T-helper 17 cell (primary cell): ENCODE data around the gene TPRG1. TPM values are rescaled to one million over a fixed set of nuclear protein-coding genes. Genes with fewer than 3 reads are reported as not detected.

Source experiments
- ATAC-seq: fragments of 150-1000 bp; cut with Tn5 transposase; 2 replicates; pipeline ENCODE4 v1.10.0; 2021; ENCODE audit warnings: mild to moderate bottlenecking, moderate library complexity
- DNase-seq, 3 donors: peaks; one replicate each; pipeline versions ENCODE4 v3.0.0 to v3.0.0-alpha.2; 2020 to 2021
- H3K9me3 ChIP-seq: one replicate; pipeline ENCODE4 v1.7.0; 2013; ENCODE audit warnings: low read length, mild to moderate bottlenecking; ENCODE audit not compliant: control insufficient read depth, poor library complexity, severe bottlenecking
- H3K27ac Mint-ChIP-seq: one replicate; pipeline ENCODE4 v1.8.0; 2022; ENCODE audit warnings: mild to moderate bottlenecking, moderate library complexity, mixed read lengths
- H3K27me3 Mint-ChIP-seq: one replicate; pipeline ENCODE4 v1.8.0; 2022; ENCODE audit warnings: mixed read lengths
- H3K36me3 Mint-ChIP-seq: one replicate; pipeline ENCODE4 v1.8.0; 2022; ENCODE audit warnings: low read depth, mixed read lengths
- H3K4me1 Mint-ChIP-seq: one replicate; pipeline ENCODE4 v1.8.0; 2022; ENCODE audit warnings: mild to moderate bottlenecking, mixed read lengths
- H3K4me3 Mint-ChIP-seq: one replicate; pipeline ENCODE4 v1.8.0; 2022; ENCODE audit warnings: mild to moderate bottlenecking, moderate library complexity, mixed read lengths
- total RNA-seq, 4 donors: library from RNA in 2 of 4; stranded (reverse) in 2 of 4; gene quantifications; one replicate each; pipeline ENCODE4 v1.2.3 and lab custom pipeline; 2022 to 2026

TPRG1 gene
- total RNA-seq, 2 donors from 2014 or later: 1.6 to 3.1 TPM

GRCh38 chr3:189282189-189282588 is 110.4 kb downstream of the TPRG1 start:
- DNase-seq (no peak), ATAC-seq (no peak)
- Mint-ChIP-seq H3K27me3 (no peaks in the 10 kb centered on the region), H3K36me3 (no peaks in the 10 kb centered on the region), H3K4me1 (peaks cover 21% of the 10 kb centered on the region), H3K4me3 (no peak overlapping the region), H3K27ac (peak overlapping the region; percentile 12)
- no peaks in the 10 kb centered on the region for H3K9me3 ChIP-seq

- peak overlapping the region; percentile 12 for H3K27ac Mint-ChIP-seq
- no peaks in the 10 kb centered on the region for H3K27me3 Mint-ChIP-seq
- peaks cover 21% of the 10 kb centered on the region for H3K4me1 Mint-ChIP-seq
- H3K9me3 ChIP-seq: no peaks in the 10 kb centered on the region
- DNase-seq: no peak
- no peak for ATAC-seq
- no peaks in the 10 kb centered on the region for H3K36me3 Mint-ChIP-seq
- no peak overlapping the region for H3K4me3 Mint-ChIP-seq
Observed at GRCh38 chr3:189282741-189283140, 111.0 kb downstream of the TPRG1 start.

- peaks cover 31% of the 10 kb centered on the region for H3K4me1 Mint-ChIP-seq
- peak overlapping the region; percentile 22 for H3K27ac Mint-ChIP-seq
- H3K9me3 ChIP-seq: no peaks in the 10 kb centered on the region
- peaks cover 3% of the 10 kb centered on the region for H3K36me3 Mint-ChIP-seq
- peaks cover 4% of the 10 kb centered on the region for H3K27me3 Mint-ChIP-seq
- no peak overlapping the region for H3K4me3 Mint-ChIP-seq
- DNase-seq (no peak), ATAC-seq (no peak)
Observed at GRCh38 chr3:189286188-189286587, 114.4 kb downstream of the TPRG1 start.

- DNase-seq: no peak
- H3K27ac Mint-ChIP-seq: no peak overlapping the region
- peaks cover 4% of the 10 kb centered on the region for H3K27me3 Mint-ChIP-seq
- H3K4me1 Mint-ChIP-seq: peaks cover 31% of the 10 kb centered on the region
- no peak overlapping the region for H3K4me3 Mint-ChIP-seq
- ATAC-seq: no peak
- peaks cover 3% of the 10 kb centered on the region for H3K36me3 Mint-ChIP-seq
- H3K9me3 ChIP-seq: no peaks in the 10 kb centered on the region
Observed at GRCh38 chr3:189286916-189287315, 115.1 kb downstream of the TPRG1 start.

GRCh38 chr3:189288348-189289235 is 116.8 kb downstream of the TPRG1 start:
- Mint-ChIP-seq H3K27ac (peak overlapping the region; percentile 22), H3K4me3 (no peak overlapping the region), H3K36me3 (peaks cover 3% of the 10 kb centered on the region), H3K27me3 (peaks cover 6% of the 10 kb centered on the region), H3K4me1 (peaks cover 32% of the 10 kb centered on the region)
- DNase-seq (no peak), ATAC-seq (no peak)
- H3K9me3 ChIP-seq: no peaks in the 10 kb centered on the region

GRCh38 chr3:189289251-189289650 is 117.5 kb downstream of the TPRG1 start:
- peak overlapping the region; percentile 22 for H3K27ac Mint-ChIP-seq
- H3K4me3 Mint-ChIP-seq: no peak overlapping the region
- ATAC-seq: no peak
- H3K4me1 Mint-ChIP-seq: peaks cover 35% of the 10 kb centered on the region
- DNase-seq: no peak
- no peaks in the 10 kb centered on the region for H3K9me3 ChIP-seq
- peaks cover 3% of the 10 kb centered on the region for H3K36me3 Mint-ChIP-seq
- H3K27me3 Mint-ChIP-seq: peaks cover 9% of the 10 kb centered on the region

- peaks cover 9% of the 10 kb centered on the region for H3K27me3 Mint-ChIP-seq
- ATAC-seq (no peak), DNase-seq (no peak)
- no peaks in the 10 kb centered on the region for H3K9me3 ChIP-seq
- no peak overlapping the region for H3K27ac Mint-ChIP-seq
- H3K4me3 Mint-ChIP-seq: no peak overlapping the region
- H3K36me3 Mint-ChIP-seq: peaks cover 3% of the 10 kb centered on the region
- peaks cover 18% of the 10 kb centered on the region for H3K4me1 Mint-ChIP-seq
Observed at GRCh38 chr3:189292667-189293484, 121.1 kb downstream of the TPRG1 start.

- no peaks in the 10 kb centered on the region for H3K36me3 Mint-ChIP-seq
- DNase-seq: no peak
- no peak for ATAC-seq
- H3K4me3 Mint-ChIP-seq: no peak overlapping the region
- peaks cover 5% of the 10 kb centered on the region for H3K4me1 Mint-ChIP-seq
- peaks cover 4% of the 10 kb centered on the region for H3K27me3 Mint-ChIP-seq
- no peak overlapping the region for H3K27ac Mint-ChIP-seq
- no peaks in the 10 kb centered on the region for H3K9me3 ChIP-seq
Observed at GRCh38 chr3:189294649-189295048, 122.9 kb downstream of the TPRG1 start.

GRCh38 chr3:189295089-189295488 is 123.3 kb downstream of the TPRG1 start:
- Mint-ChIP-seq H3K4me3 (no peak overlapping the region), H3K4me1 (peaks cover 4% of the 10 kb centered on the region), H3K36me3 (no peaks in the 10 kb centered on the region), H3K27me3 (peaks cover 4% of the 10 kb centered on the region), H3K27ac (no peak overlapping the region)
- H3K9me3 ChIP-seq: no peaks in the 10 kb centered on the region
- ATAC-seq (no peak), DNase-seq (no peak)

- Mint-ChIP-seq H3K4me3 (no peak overlapping the region), H3K27ac (no peak overlapping the region), H3K36me3 (no peaks in the 10 kb centered on the region), H3K4me1 (peaks cover 4% of the 10 kb centered on the region), H3K27me3 (peaks cover 4% of the 10 kb centered on the region)
- no peaks in the 10 kb centered on the region for H3K9me3 ChIP-seq
- ATAC-seq (no peak), DNase-seq (no peak)
Observed at GRCh38 chr3:189297932-189298331, 126.2 kb downstream of the TPRG1 start.

GRCh38 chr3:189298469-189299375 is 127.0 kb downstream of the TPRG1 start:
- peaks cover 2% of the 10 kb centered on the region for H3K27me3 Mint-ChIP-seq
- H3K36me3 Mint-ChIP-seq: no peaks in the 10 kb centered on the region
- H3K4me1 Mint-ChIP-seq: peaks cover 2% of the 10 kb centered on the region
- H3K4me3 Mint-ChIP-seq: no peak overlapping the region
- H3K9me3 ChIP-seq: no peaks in the 10 kb centered on the region
- no peak for ATAC-seq
- H3K27ac Mint-ChIP-seq: no peak overlapping the region
- DNase-seq: no peak

GRCh38 chr3:189300345-189300744 is 128.6 kb downstream of the TPRG1 start:
- H3K4me3 Mint-ChIP-seq: no peak overlapping the region
- no peaks in the 10 kb centered on the region for H3K9me3 ChIP-seq
- DNase-seq (no peak), ATAC-seq (no peak)
- no peaks in the 10 kb centered on the region for H3K27me3 Mint-ChIP-seq
- no peaks in the 10 kb centered on the region for H3K36me3 Mint-ChIP-seq
- H3K27ac Mint-ChIP-seq: no peak overlapping the region
- H3K4me1 Mint-ChIP-seq: no peaks in the 10 kb centered on the region

GRCh38 chr3:189301479-189301878 is 129.7 kb downstream of the TPRG1 start:
- H3K27ac Mint-ChIP-seq: no peak overlapping the region

More at GRCh38 chr3:189301479-189301878, 129.7 kb downstream of the TPRG1 start:
- Mint-ChIP-seq H3K4me3 (no peak overlapping the region), H3K27me3 (no peaks in the 10 kb centered on the region), H3K4me1 (no peaks in the 10 kb centered on the region), H3K36me3 (no peaks in the 10 kb centered on the region)
- ATAC-seq (no peak), DNase-seq (no peak)
- H3K9me3 ChIP-seq: no peaks in the 10 kb centered on the region
